HepG2 (cell line): ENCODE results near the gene INKA1.

Experiments
- CHD2 ChIP-seq: IDR thresholded peaks from 2 replicates; pipeline ENCODE4 v1.6.1; 2011; ENCODE audit warnings: low read depth, low read length, improper control_type of control experiment
- CTCF ChIP-seq: sonication (generic); formaldehyde crosslinking; IDR thresholded peaks from 2 replicates; pipeline ENCODE4 v1.5.0; 2020; ENCODE audit warnings: mild to moderate bottlenecking, missing genetic modification reagents, moderate library complexity
- EZH2 ChIP-seq: conservative IDR thresholded peaks from 2 replicates; pipeline ENCODE4 v1.6.1; 2012; ENCODE audit warnings: mild to moderate bottlenecking, low read depth, low read length, moderate library complexity
- FLYWCH1 ChIP-seq: sonication (generic); formaldehyde crosslinking; IDR thresholded peaks from 2 replicates; pipeline ENCODE4 v1.8.1; 2023; ENCODE audit warnings: mild to moderate bottlenecking, missing genetic modification reagents
- HNF1A ChIP-seq, 2 experiments: sonication (generic) in 1 of 2; formaldehyde crosslinking in 1 of 2; IDR thresholded peaks; 2 replicates each; pipeline versions ENCODE4 v1.4.0 to v1.6.1; 2016 to 2020; ENCODE audit warnings: borderline replicate concordance in 1 of 2, low read depth in 1 of 2, mild to moderate bottlenecking in 1 of 2, missing genetic modification reagents in 1 of 2
- MED13 ChIP-seq: sonication (generic); formaldehyde crosslinking; IDR thresholded peaks from 2 replicates; pipeline ENCODE4 v1.5.0; 2020; ENCODE audit warnings: missing genetic modification reagents

DNA sequence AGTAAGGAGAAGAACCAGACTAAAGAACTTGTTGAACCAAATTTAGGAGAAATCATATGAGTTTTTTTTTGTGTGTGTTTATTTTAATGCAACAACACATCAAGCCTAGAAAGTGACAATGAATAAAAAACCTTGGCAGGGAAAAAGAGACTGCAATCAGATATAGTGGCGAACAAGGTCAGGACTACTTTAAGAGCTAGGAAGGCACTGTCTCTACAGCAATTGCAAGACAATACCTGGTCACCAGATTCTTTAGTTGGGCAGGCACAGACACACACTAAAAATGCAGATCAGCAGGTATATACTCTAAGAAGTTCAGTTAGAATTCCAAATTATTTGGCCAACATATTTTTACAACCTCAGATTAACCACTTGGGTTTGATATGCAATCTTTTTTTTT is 48.5 kb upstream of the INKA1 start:
- TF ChIP-seq FLYWCH1 (no peak), CTCF (CRISPR knock-in tag) (no peak), HNF1A (IDR thresholded peaks at IDR 0.05; ENCODE audit: low read depth) (no peak), HNF1A (CRISPR knock-in tag; IDR thresholded peaks at IDR 0.05; ENCODE audit: borderline replicate concordance) (no peak), CHD2 (no peak), EZH2 (no peak), MED13 (CRISPR knock-in tag) (no peak)
